Large intestine (tissue), 3 donors: ENCODE measurements around the gene HOXA9. TPM values are rescaled to one million over a fixed set of nuclear protein-coding genes. Genes with fewer than 3 reads are reported as not detected.

Experiments used
- DNase-seq, 2 donors: peaks; one replicate each; pipeline versions ENCODE4 v3.0.0 to v3.0.0-alpha.2; 2013
- H3K27ac ChIP-seq: one replicate; pipeline ENCODE4 v1.5.1; 2013; ENCODE audit warnings: low read length
- H3K27me3 ChIP-seq: 2 replicates; pipeline ENCODE4 v1.6.1; 2013; ENCODE audit warnings: low read length; ENCODE audit not compliant: control insufficient read depth, insufficient read depth
- H3K36me3 ChIP-seq: 2 replicates; pipeline ENCODE4 v1.6.1; 2013; ENCODE audit warnings: low read length; ENCODE audit not compliant: control insufficient read depth, insufficient read depth
- H3K4me1 ChIP-seq: one replicate; pipeline ENCODE4 v1.6.1; 2013; ENCODE audit warnings: low read length; ENCODE audit not compliant: control insufficient read depth, insufficient read depth
- H3K4me3 ChIP-seq: one replicate; pipeline ENCODE4 v1.5.1; 2013; ENCODE audit warnings: low read length
- H3K9me3 ChIP-seq: one replicate; pipeline ENCODE4 v1.6.1; 2013; ENCODE audit warnings: mild to moderate bottlenecking, low read depth, low read length, moderate library complexity; ENCODE audit not compliant: control insufficient read depth
- WGBS: methylation state at CpG from one replicate; pipeline ENCODE4 v1.1.5; 2013; ENCODE audit warnings: low lambda C conversion rate; ENCODE audit not compliant: insufficient coverage; 5-methylcytosine and 5-hydroxymethylcytosine counted together
- polyA plus RNA-seq: library from polyadenylated mRNA; unstranded; fragments of 120-200 nt; gene quantifications from one replicate; pipeline ENCODE4 v1.2.1, GENCODE V29; 2013

Gene HOXA9
- polyA plus RNA-seq, 1 donor, result 0.33 TPM

DNA sequence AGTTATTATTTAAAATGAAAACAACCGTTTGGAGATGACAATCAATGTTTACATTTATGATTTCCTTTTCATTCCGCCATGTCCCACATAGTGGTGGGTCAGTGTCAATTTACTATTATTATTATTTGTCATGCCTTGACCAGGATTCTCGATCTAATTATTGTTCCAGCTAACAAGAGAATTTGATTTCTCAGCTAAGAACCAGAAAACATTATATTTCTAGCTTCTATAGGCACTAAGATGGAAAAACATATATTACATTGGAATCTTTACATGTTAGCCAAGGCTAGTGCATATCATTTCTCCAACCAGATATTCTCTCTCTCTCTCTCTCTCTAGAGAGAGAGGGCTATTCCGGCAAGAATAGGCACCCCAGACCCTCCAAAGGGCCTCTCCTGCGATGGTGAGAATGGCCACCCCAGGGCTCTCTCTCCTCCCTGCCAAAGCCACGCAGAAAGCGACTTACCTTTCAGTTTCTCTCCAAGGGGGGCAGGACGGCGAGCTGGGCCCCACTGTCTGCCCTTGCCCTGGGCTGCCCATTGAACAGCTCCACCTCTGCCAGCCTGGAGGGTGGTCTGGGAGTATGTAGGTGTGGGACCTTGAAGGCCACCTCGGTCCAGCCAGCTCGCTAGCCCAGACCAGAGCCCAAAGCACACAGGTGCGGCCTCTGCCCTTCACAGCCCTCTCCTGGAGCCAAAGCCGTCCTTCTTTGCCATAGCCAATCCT lies 15.3 kb downstream of the HOXA9 start:
- peaks cover 94% of the 10 kb centered on the region for H3K27me3 ChIP-seq
- peaks cover 27% of the 10 kb centered on the region for H3K9me3 ChIP-seq
- peak overlapping the region; percentile 73 for H3K4me3 ChIP-seq
- H3K4me1 ChIP-seq, result peaks cover 23% of the 10 kb centered on the region
- DNase-seq, result no peak
- peaks cover 8% of the 10 kb centered on the region for H3K36me3 ChIP-seq
- H3K27ac ChIP-seq, result peak overlapping the region; percentile 59
- WGBS, result 64% methylated on average over 2 of the region's 13 CpGs

GRCh38 chr7:27148756-27149641 lies 16.3 kb downstream of the HOXA9 start:
- H3K27ac ChIP-seq, result peak overlapping the region; percentile 59
- H3K4me1 ChIP-seq, result peaks cover 30% of the 10 kb centered on the region
- H3K36me3 ChIP-seq, result peaks cover 8% of the 10 kb centered on the region
- peaks cover 30% of the 10 kb centered on the region for H3K9me3 ChIP-seq
- peak overlapping the region; percentile 73 for H3K4me3 ChIP-seq
- WGBS, result no CpG with 5 or more reads among the region's 30 CpGs
- DNase-seq, result no peak
- H3K27me3 ChIP-seq, result peaks cover 94% of the 10 kb centered on the region

- no peak for DNase-seq
- Histone ChIP-seq H3K36me3 (peaks cover 10% of the 10 kb centered on the region), H3K4me3 (peak overlapping the region; percentile 73), H3K27me3 (peaks cover 88% of the 10 kb centered on the region), H3K9me3 (peaks cover 30% of the 10 kb centered on the region), H3K4me1 (peaks cover 32% of the 10 kb centered on the region), H3K27ac (peak overlapping the region; percentile 59)
- WGBS, result no CpG with 5 or more reads among the region's 28 CpGs
Observed at GRCh38 chr7:27148031-27148755, 17.1 kb downstream of the HOXA9 start.

- H3K4me3 ChIP-seq, result peak within 1 kb of the TSS; percentile 73
- WGBS, result 70% methylated on average over 2 of the region's 63 CpGs
- no peak for DNase-seq
- H3K4me1 ChIP-seq, result peaks cover 27% of the 10 kb centered on the region
- peak within 1 kb of the TSS; percentile 59 for H3K27ac ChIP-seq
- peaks cover 12% of the 10 kb centered on the region for H3K36me3 ChIP-seq
- H3K9me3 ChIP-seq, result peaks cover 27% of the 10 kb centered on the region
- peaks cover 80% of the 10 kb centered on the region for H3K27me3 ChIP-seq
Observed at GRCh38 chr7:27147199-27148030, 17.9 kb downstream of the HOXA9 start, which contains the start of gene HOXA6. Gene HOXA6 (minus strand): TSS chr7:27147774. CDS start chr7:27147749, 25 bp downstream.

DNA sequence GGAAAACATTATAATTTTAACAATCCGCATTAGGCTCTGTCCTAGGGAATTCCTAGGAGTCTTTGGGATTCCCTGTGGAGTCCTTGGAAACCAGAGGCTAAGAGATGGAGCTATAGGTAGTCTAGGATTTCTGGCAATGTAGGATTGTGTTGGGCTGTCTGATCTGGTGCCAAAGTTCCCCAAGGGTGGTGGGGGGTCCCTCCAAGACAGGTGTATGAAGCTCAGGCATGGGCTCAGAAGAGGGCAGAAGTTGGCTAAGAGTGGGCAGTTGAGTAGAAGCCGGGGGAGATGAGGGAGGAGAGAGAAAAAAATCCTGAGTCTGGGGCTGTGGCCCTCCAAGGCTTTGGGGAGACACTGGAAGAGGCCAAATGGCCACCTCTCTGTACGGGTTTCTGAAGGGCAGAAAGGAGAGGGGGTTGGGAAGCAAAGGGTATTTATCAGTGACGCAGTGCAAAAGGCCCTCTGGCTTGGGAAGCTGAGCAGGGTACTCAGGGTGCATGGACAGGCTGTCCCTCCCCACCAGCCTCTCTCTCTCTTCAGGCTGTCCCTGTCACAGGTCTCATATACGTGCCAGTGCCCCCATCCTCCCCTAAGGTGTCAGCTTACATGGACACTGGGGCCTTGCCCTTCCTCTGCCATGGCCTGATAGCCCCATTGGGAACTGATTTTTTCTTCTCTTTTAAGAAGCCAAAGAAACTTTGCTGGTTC lies 18.7 kb downstream of the HOXA9 start:
- H3K27ac ChIP-seq, result peak overlapping the region; percentile 59
- H3K4me1 ChIP-seq, result peaks cover 27% of the 10 kb centered on the region
- DNase-seq, result no peak
- H3K36me3 ChIP-seq, result peaks cover 12% of the 10 kb centered on the region
- H3K4me3 ChIP-seq, result peak overlapping the region; percentile 73
- H3K27me3 ChIP-seq, result peaks cover 73% of the 10 kb centered on the region
- no CpG with 5 or more reads among the region's 5 CpGs for WGBS
- H3K9me3 ChIP-seq, result peaks cover 21% of the 10 kb centered on the region

DNA sequence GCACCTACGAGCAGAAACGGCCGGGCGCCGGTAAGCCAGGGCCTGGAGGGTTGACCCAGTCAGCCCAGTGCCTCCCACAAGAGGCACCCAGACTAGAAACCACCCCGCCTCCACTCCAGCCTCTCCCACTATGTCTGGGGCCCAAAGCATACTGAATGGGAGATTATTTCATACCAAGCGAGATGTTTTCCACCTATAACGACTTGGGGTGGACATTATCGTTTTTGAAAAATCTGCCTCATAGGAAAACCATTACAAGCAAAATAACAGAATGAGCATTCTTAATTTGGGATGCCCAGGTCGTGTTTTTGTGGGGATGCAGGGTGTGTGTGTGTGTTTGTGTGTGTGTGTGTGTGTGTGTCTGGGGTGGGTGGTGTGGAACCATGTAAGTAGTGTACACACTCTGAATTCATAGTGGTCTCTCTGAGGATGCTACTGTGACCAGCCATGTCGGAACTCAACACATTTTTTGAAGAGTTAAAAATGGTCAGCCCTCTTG lies 19.4 kb downstream of the HOXA9 start:
- peak overlapping the region; percentile 59 for H3K27ac ChIP-seq

DNA sequence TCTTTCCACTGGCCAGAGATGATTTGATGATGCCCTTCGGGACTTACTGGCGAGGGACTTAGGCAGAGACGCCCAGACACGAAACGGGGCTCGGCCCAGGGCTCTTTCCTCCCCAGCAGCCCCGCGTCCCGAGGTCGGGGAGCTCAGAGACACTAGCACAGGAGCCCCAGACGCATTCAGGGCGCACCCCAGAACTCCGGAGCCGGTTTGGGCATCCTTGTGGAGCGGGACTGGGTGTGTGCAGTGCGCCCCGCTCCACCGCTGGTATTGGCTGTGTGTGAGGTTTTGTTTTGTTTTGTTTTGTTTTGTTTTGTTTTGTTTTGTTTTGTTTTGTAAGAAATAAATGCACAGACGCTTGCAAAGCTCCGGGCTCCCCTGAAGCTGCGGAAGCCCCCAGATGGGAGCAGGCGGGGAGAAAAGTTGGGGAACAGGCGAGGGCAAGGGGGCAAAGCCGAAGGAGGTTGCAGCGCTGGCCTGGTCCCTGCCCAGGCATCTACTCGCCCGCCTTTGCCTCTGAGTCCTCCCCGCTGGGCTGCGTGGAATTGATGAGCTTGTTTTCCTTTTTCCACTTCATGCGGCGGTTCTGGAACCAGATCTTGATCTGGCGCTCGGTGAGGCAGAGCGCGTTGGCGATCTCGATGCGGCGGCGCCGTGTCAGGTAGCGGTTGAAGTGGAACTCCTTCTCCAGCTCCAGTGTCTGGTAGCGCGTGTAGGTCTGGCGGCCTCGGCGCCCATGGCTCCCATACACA lies 20.0 kb downstream of the HOXA9 start:
- Histone ChIP-seq H3K27me3 (peaks cover 61% of the 10 kb centered on the region), H3K36me3 (peaks cover 12% of the 10 kb centered on the region), H3K27ac (peak overlapping the region; percentile 59), H3K4me1 (peaks cover 33% of the 10 kb centered on the region), H3K4me3 (peak overlapping the region; percentile 38), H3K9me3 (peaks cover 17% of the 10 kb centered on the region)
- DNase-seq, result no peak
- 48% methylated on average over 6 of the region's 47 CpGs for WGBS

More for the DNA sequence above, 19.4 kb downstream of the HOXA9 start:
- Histone ChIP-seq H3K36me3 (peaks cover 12% of the 10 kb centered on the region), H3K4me3 (peak overlapping the region; percentile 73), H3K9me3 (peaks cover 17% of the 10 kb centered on the region), H3K27me3 (peaks cover 66% of the 10 kb centered on the region), H3K4me1 (peaks cover 27% of the 10 kb centered on the region)
- no peak for DNase-seq
- no CpG with 5 or more reads among the region's 11 CpGs for WGBS

DNA sequence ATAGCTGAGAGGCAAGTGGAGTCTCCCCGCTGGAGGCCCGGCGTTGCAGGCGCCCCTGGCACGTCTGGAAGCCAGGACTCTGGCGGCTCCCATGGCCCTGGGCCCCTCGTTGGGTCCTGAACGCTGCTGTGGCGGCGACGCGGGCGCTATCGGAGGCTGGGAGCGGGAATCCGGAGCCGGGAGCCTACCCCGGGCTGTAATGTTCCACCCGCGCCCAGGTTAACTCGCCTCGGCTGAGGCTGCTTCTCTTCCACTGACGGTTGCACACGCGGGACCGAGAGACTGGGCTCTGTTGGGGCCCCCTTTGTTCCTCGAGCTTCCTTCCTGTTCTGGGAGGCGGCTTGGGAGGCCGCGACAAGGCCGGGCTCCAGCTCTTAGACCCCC lies 20.6 kb downstream of the HOXA9 start:
- no CpG with 5 or more reads among the region's 31 CpGs for WGBS
- peaks cover 33% of the 10 kb centered on the region for H3K4me1 ChIP-seq
- peaks cover 56% of the 10 kb centered on the region for H3K27me3 ChIP-seq
- H3K9me3 ChIP-seq, result peaks cover 17% of the 10 kb centered on the region
- peak overlapping the region; percentile 59 for H3K27ac ChIP-seq
- DNase-seq, result no peak
- H3K4me3 ChIP-seq, result peak overlapping the region; percentile 38
- peaks cover 12% of the 10 kb centered on the region for H3K36me3 ChIP-seq
